Esophagus squamous epithelium (tissue), 4 donors: ENCODE results near the gene AUTS2.

Experiments used
- CTCF ChIP-seq, 6 experiments: fragments of 450-650 bp in 4 of 6; fragments of 200-600 bp in 2 of 6; sonication (generic) in 2 of 6; IDR thresholded peaks; one replicate each; pipeline ENCODE4 v1.5.1; 2016 to 2019; ENCODE audit warnings: antibody characterized with exemption in 6 of 6, mild to moderate bottlenecking in 4 of 6, moderate library complexity in 4 of 6
- POLR2A ChIP-seq, 4 donors: fragments of 450-650 bp; IDR thresholded peaks; one replicate each; pipeline ENCODE4 v1.6.1; 2017; ENCODE audit warnings: antibody characterized with exemption in 4 of 4, mild to moderate bottlenecking in 4 of 4, moderate library complexity in 3 of 4

- no peak for TF ChIP-seq CTCF (IDR thresholded peaks at IDR 0.05)
- TF ChIP-seq POLR2A (IDR thresholded peaks at IDR 0.05): no peak
Measured at GRCh38 chr7:70043015-70043538, 444.8 kb downstream of the AUTS2 start.
